ENCODE results near the gene SHANK2.

- TF ChIP-seq, protein P1, sequence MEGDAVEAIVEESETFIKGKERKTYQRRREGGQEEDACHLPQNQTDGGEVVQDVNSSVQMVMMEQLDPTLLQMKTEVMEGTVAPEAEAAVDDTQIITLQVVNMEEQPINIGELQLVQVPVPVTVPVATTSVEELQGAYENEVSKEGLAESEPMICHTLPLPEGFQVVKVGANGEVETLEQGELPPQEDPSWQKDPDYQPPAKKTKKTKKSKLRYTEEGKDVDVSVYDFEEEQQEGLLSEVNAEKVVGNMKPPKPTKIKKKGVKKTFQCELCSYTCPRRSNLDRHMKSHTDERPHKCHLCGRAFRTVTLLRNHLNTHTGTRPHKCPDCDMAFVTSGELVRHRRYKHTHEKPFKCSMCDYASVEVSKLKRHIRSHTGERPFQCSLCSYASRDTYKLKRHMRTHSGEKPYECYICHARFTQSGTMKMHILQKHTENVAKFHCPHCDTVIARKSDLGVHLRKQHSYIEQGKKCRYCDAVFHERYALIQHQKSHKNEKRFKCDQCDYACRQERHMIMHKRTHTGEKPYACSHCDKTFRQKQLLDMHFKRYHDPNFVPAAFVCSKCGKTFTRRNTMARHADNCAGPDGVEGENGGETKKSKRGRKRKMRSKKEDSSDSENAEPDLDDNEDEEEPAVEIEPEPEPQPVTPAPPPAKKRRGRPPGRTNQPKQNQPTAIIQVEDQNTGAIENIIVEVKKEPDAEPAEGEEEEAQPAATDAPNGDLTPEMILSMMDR (IDR thresholded peaks at IDR 0.05): no peak
- TF ChIP-seq POLR2A (IDR thresholded peaks at IDR 0.05): no peak
- TF ChIP-seq EP300 (IDR thresholded peaks at IDR 0.05; ENCODE audit: low read depth): no peak
Measured at GRCh38 chr11:71244116-71244810, 8.1 kb downstream of the SHANK2 start.
